OCI-LY3 (cell line): ENCODE data around the gene CSTB.

Source experiments
- H2AFZ ChIP-seq: fragments of 200-600, 300-600 bp; shearing (Covaris generic); 2 replicates; pipeline ENCODE4 v1.6.0; 2014; ENCODE audit warnings: antibody characterized with exemption, low read depth, low read length
- H3K27ac ChIP-seq: fragments of 200-600, 300-600 bp; sonication (generic); 2 replicates; pipeline ENCODE4 v1.5.1; 2014; ENCODE audit warnings: mild to moderate bottlenecking, low read length, moderate library complexity, mixed read lengths
- H3K27me3 ChIP-seq: fragments of 200-600, 300-600 bp; sonication (generic); 2 replicates; pipeline ENCODE4 v1.6.1; 2014; ENCODE audit warnings: low read depth, low read length, mixed read lengths
- H3K36me3 ChIP-seq: fragments of 200-600, 300-600 bp; sonication (generic); replicated peaks from 2 replicates; pipeline ENCODE3; 2014; ENCODE audit warnings: low read depth, low read length, mixed read lengths
- H3K4me1 ChIP-seq: fragments of 300-600, 200-600 bp; sonication (generic); 2 replicates; pipeline ENCODE4 v1.6.1; 2014; ENCODE audit warnings: low read length, mixed read lengths
- H3K4me2 ChIP-seq: fragments of 200-600, 300-600 bp; sonication (generic); 2 replicates; pipeline ENCODE4 v1.6.1; 2014; ENCODE audit warnings: low read length, mixed read lengths
- H3K4me3 ChIP-seq: fragments of 300-600, 200-600 bp; sonication (generic); 2 replicates; pipeline ENCODE4 v1.5.1; 2014; ENCODE audit warnings: antibody characterized with exemption, mild to moderate bottlenecking, low read length, moderate library complexity
- H3K79me2 ChIP-seq: fragments of 300-600, 200-600 bp; shearing (Covaris generic); 2 replicates; pipeline ENCODE4 v1.6.1; 2014; ENCODE audit warnings: mild to moderate bottlenecking, low read length, mixed read lengths
- H3K9ac ChIP-seq: fragments of 300-600, 200-600 bp; shearing (Covaris generic); 2 replicates; pipeline ENCODE4 v1.6.0; 2014; ENCODE audit warnings: mild to moderate bottlenecking, low read length, moderate library complexity
- H3K9me3 ChIP-seq: fragments of 200-600, 300-600 bp; shearing (Covaris generic); 2 replicates; pipeline ENCODE4 v1.6.1; 2014; ENCODE audit warnings: low read length, mixed read lengths; ENCODE audit not compliant: insufficient read depth
- H4K20me1 ChIP-seq: fragments of 200-600, 300-600 bp; sonication (generic); 2 replicates; pipeline ENCODE4 v1.6.1; 2016; ENCODE audit warnings: low read length, mixed read lengths; ENCODE audit not compliant: insufficient read depth
- EZH2phosphoT487 ChIP-seq: fragments of 200-600 bp; shearing (Covaris generic); IDR thresholded peaks from 2 replicates; pipeline ENCODE4 v1.6.1; 2018; ENCODE audit warnings: antibody characterized with exemption, mixed run types, low read depth
- TF ChIP-seq, protein P1 (sequence below): fragments of 200-600, 300-600 bp; sonication (generic); IDR thresholded peaks from 2 replicates; pipeline ENCODE4 v1.5.1; 2014; ENCODE audit warnings: antibody characterized with exemption, low read length, low read depth

CSTB gene

DNA sequence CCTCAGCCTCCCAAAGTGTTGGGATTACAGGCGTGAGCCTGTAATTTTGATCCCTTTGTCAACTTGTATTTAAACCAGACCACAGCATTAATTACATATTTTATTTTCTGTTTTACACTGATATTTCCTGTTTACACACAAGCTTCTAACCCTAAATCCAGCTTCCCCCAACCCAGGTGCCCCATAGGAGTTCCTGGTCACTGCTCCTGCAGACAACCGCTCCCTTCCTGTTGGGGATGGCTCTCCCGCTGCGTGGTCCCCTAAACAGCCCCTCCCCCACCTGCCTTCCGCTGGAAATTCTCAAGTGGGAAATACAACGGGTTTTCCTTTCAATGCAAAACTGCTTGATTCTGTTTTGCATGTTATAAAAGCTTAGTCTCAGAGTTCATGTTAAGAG, 3.7 kb downstream of the CSTB start:
- H3K9me3 ChIP-seq: no peaks in the 10 kb centered on the region
- H3K27ac ChIP-seq: no peak overlapping the region
- no peak overlapping the region for H2AFZ ChIP-seq
- H4K20me1 ChIP-seq: no peaks in the 10 kb centered on the region
- peaks cover 3% of the 10 kb centered on the region for H3K36me3 ChIP-seq
- H3K4me3 ChIP-seq: no peak overlapping the region
- peaks cover 4% of the 10 kb centered on the region for H3K4me1 ChIP-seq
- no peaks in the 10 kb centered on the region for H3K27me3 ChIP-seq
- H3K79me2 ChIP-seq: peaks cover 3% of the 10 kb centered on the region; the same call in 1 of the 2 replicates
- no peak overlapping the region for H3K4me2 ChIP-seq
- no peak overlapping the region for H3K9ac ChIP-seq
- TF ChIP-seq EZH2phosphoT487: no peak
- TF ChIP-seq, protein P1, sequence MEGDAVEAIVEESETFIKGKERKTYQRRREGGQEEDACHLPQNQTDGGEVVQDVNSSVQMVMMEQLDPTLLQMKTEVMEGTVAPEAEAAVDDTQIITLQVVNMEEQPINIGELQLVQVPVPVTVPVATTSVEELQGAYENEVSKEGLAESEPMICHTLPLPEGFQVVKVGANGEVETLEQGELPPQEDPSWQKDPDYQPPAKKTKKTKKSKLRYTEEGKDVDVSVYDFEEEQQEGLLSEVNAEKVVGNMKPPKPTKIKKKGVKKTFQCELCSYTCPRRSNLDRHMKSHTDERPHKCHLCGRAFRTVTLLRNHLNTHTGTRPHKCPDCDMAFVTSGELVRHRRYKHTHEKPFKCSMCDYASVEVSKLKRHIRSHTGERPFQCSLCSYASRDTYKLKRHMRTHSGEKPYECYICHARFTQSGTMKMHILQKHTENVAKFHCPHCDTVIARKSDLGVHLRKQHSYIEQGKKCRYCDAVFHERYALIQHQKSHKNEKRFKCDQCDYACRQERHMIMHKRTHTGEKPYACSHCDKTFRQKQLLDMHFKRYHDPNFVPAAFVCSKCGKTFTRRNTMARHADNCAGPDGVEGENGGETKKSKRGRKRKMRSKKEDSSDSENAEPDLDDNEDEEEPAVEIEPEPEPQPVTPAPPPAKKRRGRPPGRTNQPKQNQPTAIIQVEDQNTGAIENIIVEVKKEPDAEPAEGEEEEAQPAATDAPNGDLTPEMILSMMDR: no peak

DNA sequence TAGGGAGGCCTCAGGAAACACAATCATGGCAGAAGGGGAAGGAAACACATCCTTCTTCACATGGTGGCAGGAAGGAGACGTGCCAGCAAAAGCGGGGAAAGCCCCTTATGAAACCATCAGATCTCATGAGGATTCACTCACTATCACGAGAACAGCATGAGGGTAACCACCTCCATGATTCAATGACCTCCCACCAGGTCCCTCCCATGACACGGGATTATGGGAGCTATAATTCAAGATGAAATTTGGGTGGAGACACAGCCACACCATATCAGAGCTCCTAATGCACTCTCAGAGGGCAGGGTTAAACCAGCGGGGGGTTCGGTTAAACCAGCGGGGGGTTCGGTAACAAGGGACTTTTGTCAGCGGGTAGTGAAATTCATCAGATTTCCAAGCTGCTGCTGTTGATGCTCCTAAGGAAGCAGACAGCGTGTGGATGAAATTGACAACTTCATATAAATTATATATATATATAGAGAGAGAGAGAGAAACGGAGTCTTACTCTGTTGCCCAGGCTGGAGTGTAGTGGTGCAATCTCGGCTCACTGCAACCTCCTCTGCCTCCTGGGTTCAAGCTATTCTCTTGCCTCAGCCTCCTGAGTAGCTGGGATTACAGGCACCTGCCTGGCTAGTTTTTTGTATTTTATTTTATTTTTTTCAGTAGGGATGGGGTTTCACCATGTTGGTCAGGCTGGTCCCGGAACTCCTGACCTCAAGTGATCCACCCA, 4.2 kb downstream of the CSTB start:
- Histone ChIP-seq H3K4me2 (no peak overlapping the region), H3K36me3 (peaks cover 3% of the 10 kb centered on the region), H3K79me2 (peaks cover 3% of the 10 kb centered on the region; the same call in 1 of the 2 replicates), H4K20me1 (no peaks in the 10 kb centered on the region), H3K4me3 (no peak overlapping the region), H3K9ac (no peak overlapping the region), H3K27me3 (no peaks in the 10 kb centered on the region), H3K27ac (no peak overlapping the region), H3K9me3 (no peaks in the 10 kb centered on the region), H3K4me1 (peaks cover 4% of the 10 kb centered on the region), H2AFZ (no peak overlapping the region)
- no peak for TF ChIP-seq EZH2phosphoT487

DNA sequence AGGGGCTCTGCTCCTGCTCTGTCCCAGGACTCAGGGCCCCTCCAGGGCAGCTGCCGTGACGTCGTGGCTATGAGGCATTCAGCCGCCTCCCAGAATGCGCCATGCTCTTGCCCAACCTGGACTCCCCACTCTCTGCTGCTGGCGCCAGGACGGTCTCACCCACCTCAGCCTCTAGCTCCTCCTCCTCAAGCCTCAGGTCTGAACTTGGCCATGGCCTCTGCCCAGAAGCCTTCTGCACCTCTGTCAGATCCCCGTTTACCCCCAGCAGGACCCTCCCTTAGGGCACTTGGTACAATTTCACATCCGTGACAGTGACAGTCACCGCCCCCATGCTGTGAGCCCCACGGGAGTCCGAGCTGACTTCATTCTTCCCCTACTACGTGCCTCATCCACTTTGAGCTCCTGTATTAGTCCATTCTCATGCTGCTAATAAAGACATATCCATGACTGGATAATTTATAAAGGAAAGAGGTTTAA, 4.9 kb downstream of the CSTB start:
- no peaks in the 10 kb centered on the region for H3K27me3 ChIP-seq
- TF ChIP-seq EZH2phosphoT487: no peak
- TF ChIP-seq, protein P1: no peak
- H3K4me3 ChIP-seq: no peak overlapping the region
- H3K79me2 ChIP-seq: peaks cover 3% of the 10 kb centered on the region; the same call in 1 of the 2 replicates
- H3K4me1 ChIP-seq: peaks cover 4% of the 10 kb centered on the region
- no peaks in the 10 kb centered on the region for H3K9me3 ChIP-seq
- H4K20me1 ChIP-seq: no peaks in the 10 kb centered on the region
- H3K9ac ChIP-seq: no peak overlapping the region
- H3K27ac ChIP-seq: no peak overlapping the region
- H2AFZ ChIP-seq: no peak overlapping the region
- H3K4me2 ChIP-seq: no peak overlapping the region
- peaks cover 3% of the 10 kb centered on the region for H3K36me3 ChIP-seq

DNA sequence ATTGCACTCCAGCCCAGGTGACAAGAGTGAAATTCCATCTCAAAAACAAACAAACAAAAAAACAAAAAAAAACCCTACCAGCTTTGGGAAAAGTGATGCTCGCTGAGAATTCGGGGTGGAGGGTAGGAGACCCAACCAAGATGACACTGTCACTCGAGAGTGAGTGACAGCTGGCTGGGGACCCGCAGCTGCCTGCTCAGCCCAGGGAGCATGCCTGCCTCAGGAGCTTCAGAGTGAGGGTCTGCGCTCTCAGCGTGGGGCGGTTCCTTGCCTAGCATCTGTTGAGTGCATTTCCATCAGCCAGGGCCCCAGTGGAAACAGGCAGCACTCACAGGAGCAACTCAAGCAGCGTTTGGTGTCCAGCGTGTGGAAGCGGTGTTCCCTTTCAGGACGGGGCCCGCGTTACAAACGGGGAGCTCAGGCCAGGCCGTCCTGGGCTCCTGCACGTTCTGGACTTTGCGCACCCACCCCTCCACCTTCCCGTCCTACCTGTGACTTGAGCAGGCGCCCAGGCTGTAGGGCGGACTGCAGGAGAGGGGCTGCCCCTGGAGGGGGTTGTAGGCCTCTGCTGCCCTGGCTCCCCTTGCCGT, 5.9 kb downstream of the CSTB start:
- H2AFZ ChIP-seq: no peak overlapping the region
- no peak overlapping the region for H3K27ac ChIP-seq
- peaks cover 1% of the 10 kb centered on the region for H3K4me1 ChIP-seq
- H3K27me3 ChIP-seq: no peaks in the 10 kb centered on the region
- H3K4me2 ChIP-seq: no peak overlapping the region
- peaks cover 1% of the 10 kb centered on the region; the same call in 1 of the 2 replicates for H3K79me2 ChIP-seq
- H4K20me1 ChIP-seq: no peaks in the 10 kb centered on the region
- H3K4me3 ChIP-seq: no peak overlapping the region
- TF ChIP-seq, protein P1: no peak
- TF ChIP-seq EZH2phosphoT487: no peak
- no peaks in the 10 kb centered on the region for H3K9me3 ChIP-seq
- H3K9ac ChIP-seq: no peak overlapping the region
- peaks cover 3% of the 10 kb centered on the region for H3K36me3 ChIP-seq
